ENCODE results near the gene MMP2.

GRCh38 chr16:55498101-55498500, 19.1 kb downstream of the MMP2 start:
- no peak for TF ChIP-seq ZNF280D (tag by site-specific recombination; IDR thresholded peaks at IDR 0.05)
- TF ChIP-seq ZNF155 (tag by site-specific recombination; IDR thresholded peaks at IDR 0.05) = no peak
- TF ChIP-seq CTCF (tag by site-specific recombination; IDR thresholded peaks at IDR 0.05) = no peak
- TF ChIP-seq ZNF274 (IDR thresholded peaks at IDR 0.05; ENCODE audit: low read length) = no peak
- TF ChIP-seq ZNF274 (tag by site-specific recombination; IDR thresholded peaks at IDR 0.05; ENCODE audit: borderline replicate concordance) = no peak
- no peak for TF ChIP-seq ZNF518A (tag by site-specific recombination; conservative IDR thresholded peaks at IDR 0.05; ENCODE audit: low read depth)
- TF ChIP-seq ZBTB21 (tag by site-specific recombination; IDR thresholded peaks at IDR 0.05) = no peak
- no peak for TF ChIP-seq ZNF555 (tag by site-specific recombination; conservative IDR thresholded peaks at IDR 0.05)
- TF ChIP-seq ZNF776 (tag by site-specific recombination; IDR thresholded peaks at IDR 0.05; ENCODE audit: borderline replicate concordance) = no peak

Data from HEK293 (cell line).